ENCODE results near the gene KRT6A. TPM values are rescaled to one million over a fixed set of nuclear protein-coding genes. Genes with fewer than 3 reads are reported as not detected.
A peak's percentile ranks its signal among the peaks of the same experiment; 100 is the strongest.

Gene KRT6A
- total RNA-seq, 1 experiment from 2014 or later: 55.9 TPM

GRCh38 chr12:52526511-52526951 lies 33.5 kb upstream of the KRT6A start:
- no peak overlapping the region for H3K27ac ChIP-seq
- H3K27me3 ChIP-seq (ENCODE audit: insufficient read depth, low read depth): no peaks in the 10 kb centered on the region
- ChIA-PET CTCF (no interaction called here), POLR2A (ENCODE audit: unreplicated experiment) (no interaction called here)
- H3K9me3 ChIP-seq (ENCODE audit: insufficient read depth, low read depth): no peaks in the 10 kb centered on the region
- no peaks in the 10 kb centered on the region for H3K9me2 ChIP-seq (ENCODE audit: insufficient read depth)
- no peaks in the 10 kb centered on the region for H4K20me1 ChIP-seq (ENCODE audit: insufficient read depth)
- no peaks in the 10 kb centered on the region for H3K79me2 ChIP-seq (ENCODE audit: low read depth)
- H2AFZ ChIP-seq: no peak overlapping the region
- H3F3A ChIP-seq (ENCODE audit: insufficient read depth, low read depth): peaks cover 16% of the 10 kb centered on the region
- no peak for DNase-seq
- no peak overlapping the region for H3K4me2 ChIP-seq
- peaks cover 42% of the 10 kb centered on the region for H3K4me1 ChIP-seq (replicated peaks; ENCODE audit: insufficient read depth)
- H3K36me3 ChIP-seq (ENCODE audit: low read depth): no peaks in the 10 kb centered on the region
- intact Hi-C loops (cut with micrococcal nuclease; ENCODE audit: unreplicated experiment): loop anchor here (10.0 kb wide), 1 partner anchor 448 kb away; no protein-coding TSS in a partner anchor
- TF ChIP-seq CTCF (conservative IDR thresholded peaks at IDR 0.05) (no peak), EZH2 (IDR thresholded peaks at IDR 0.05; ENCODE audit: low read depth) (no peak)
- BruUV-seq (replicated peaks): no TSS peak
- H3K4me3 ChIP-seq: no peak overlapping the region

- Histone ChIP-seq H3K9me2 (ENCODE audit: insufficient read depth) (no peaks in the 10 kb centered on the region), H4K20me1 (ENCODE audit: insufficient read depth) (no peaks in the 10 kb centered on the region), H3K4me2 (peak overlapping the region; percentile 9; the same call in 1 of the 2 replicates), H3K27ac (no peak overlapping the region), H3K9me3 (ENCODE audit: insufficient read depth, low read depth) (no peaks in the 10 kb centered on the region), H3F3A (ENCODE audit: insufficient read depth, low read depth) (peaks cover 22% of the 10 kb centered on the region), H3K4me3 (no peak overlapping the region), H3K79me2 (ENCODE audit: low read depth) (no peaks in the 10 kb centered on the region), H2AFZ (no peak overlapping the region), H3K4me1 (replicated peaks; ENCODE audit: insufficient read depth) (peaks cover 49% of the 10 kb centered on the region), H3K36me3 (ENCODE audit: low read depth) (no peaks in the 10 kb centered on the region), H3K27me3 (ENCODE audit: insufficient read depth, low read depth) (no peaks in the 10 kb centered on the region)
- TF ChIP-seq CTCF (conservative IDR thresholded peaks at IDR 0.05): no peak
- TF ChIP-seq EZH2 (IDR thresholded peaks at IDR 0.05; ENCODE audit: low read depth): no peak
- no peak for DNase-seq
- intact Hi-C loops (cut with micrococcal nuclease; ENCODE audit: unreplicated experiment): loop anchor here (10.0 kb wide), 1 partner anchor 449 kb away; no protein-coding TSS in a partner anchor
- BruUV-seq (replicated peaks): no TSS peak
- POLR2A ChIA-PET (ENCODE audit: unreplicated experiment): no interaction called here
- CTCF ChIA-PET: no interaction called here
These were observed 32.8 kb upstream of the KRT6A start for GRCh38 chr12:52525661-52526499.

GRCh38 chr12:52524898-52525591 lies 32.0 kb upstream of the KRT6A start:
- no peak overlapping the region for H3K27ac ChIP-seq
- peak overlapping the region; percentile 9 for H3K4me2 ChIP-seq
- H3K79me2 ChIP-seq (ENCODE audit: low read depth): no peaks in the 10 kb centered on the region
- peaks cover 26% of the 10 kb centered on the region for H3F3A ChIP-seq (ENCODE audit: insufficient read depth, low read depth)
- POLR2A ChIA-PET (ENCODE audit: unreplicated experiment): interaction anchor here (0.6 to 0.7 kb wide), 2 partner anchors 123 to 559 kb away, joined by 3 to 5 read pairs; no protein-coding TSS in a partner anchor
- no peaks in the 10 kb centered on the region for H3K36me3 ChIP-seq (ENCODE audit: low read depth)
- peaks cover 57% of the 10 kb centered on the region for H3K4me1 ChIP-seq (replicated peaks; ENCODE audit: insufficient read depth)
- intact Hi-C loops (cut with micrococcal nuclease; ENCODE audit: unreplicated experiment): loop anchor here (5.0 to 10.0 kb wide), 3 partner anchors 128 to 450 kb away; no protein-coding TSS in a partner anchor
- no peak for TF ChIP-seq EZH2 (IDR thresholded peaks at IDR 0.05; ENCODE audit: low read depth)
- H4K20me1 ChIP-seq (ENCODE audit: insufficient read depth): no peaks in the 10 kb centered on the region
- no peaks in the 10 kb centered on the region for H3K9me3 ChIP-seq (ENCODE audit: insufficient read depth, low read depth)
- H3K9me2 ChIP-seq (ENCODE audit: insufficient read depth): no peaks in the 10 kb centered on the region
- peak in 1 of 2 experiments; percentile 50 for DNase-seq
- no peak overlapping the region for H3K4me3 ChIP-seq
- no TSS peak for BruUV-seq (replicated peaks)
- no peak overlapping the region for H2AFZ ChIP-seq
- H3K27me3 ChIP-seq (ENCODE audit: insufficient read depth, low read depth): no peaks in the 10 kb centered on the region
- CTCF ChIA-PET: interaction anchor here (0.6 to 1.3 kb wide), 2 partner anchors 15 to 57 kb away, joined by 3 to 4 read pairs; no protein-coding TSS in a partner anchor

Measured in PC-9 (cell line).